Left ventricle myocardium inferior (tissue), 1 donor: Measurements from ENCODE around the gene GMCL2. TPM values are rescaled to one million over a fixed set of nuclear protein-coding genes. Genes with fewer than 3 reads are reported as not detected.
"Not testable (repeated sequence)": the region's sequence is repeated elsewhere in the genome, so short reads cannot be mapped to it uniquely, and the experiment has no call there.

Experiments
- DNase-seq: peaks from one replicate; pipeline ENCODE4 v3.0.0-alpha.2; 2020
- H3K27ac ChIP-seq: fragments of 200-600 bp; replicated peaks from 2 replicates; pipeline ENCODE4 v1.8.0; 2021
- H3K27me3 ChIP-seq: fragments of 200-600 bp; 2 replicates; pipeline ENCODE4 v1.8.0; 2021; ENCODE audit warnings: low read depth
- H3K36me3 ChIP-seq: fragments of 200-600 bp; 2 replicates; pipeline ENCODE4 v1.8.0; 2021
- H3K4me1 ChIP-seq: fragments of 200-600 bp; 2 replicates; pipeline ENCODE4 v1.8.0; 2021
- H3K4me3 ChIP-seq: fragments of 200-600 bp; 2 replicates; pipeline ENCODE4 v1.8.0; 2021; ENCODE audit warnings: mild to moderate bottlenecking, moderate library complexity
- H3K9me3 ChIP-seq: fragments of 200-600 bp; replicated peaks from 2 replicates; pipeline ENCODE4 v1.8.0; 2021
- CTCF ChIP-seq: fragments of 200-600 bp; IDR thresholded peaks from 2 replicates; pipeline ENCODE4 v1.8.0; 2021; ENCODE audit warnings: antibody characterized with exemption, mild to moderate bottlenecking, borderline replicate concordance
- intact Hi-C: fragments of 100-400 bp; cut with micrococcal nuclease; formaldehyde crosslinking; loops from one replicate; pipeline ENCODE4 v1.11.0; 2022
- total RNA-seq: library from RNA; stranded (reverse); fragmentation: NEBNext Ultra II Directional; extraction: Animal tissue kit (Norgen Biotek cat#: 25700); gene quantifications from one replicate; pipeline ENCODE4 v1.2.1, GENCODE V29; 2021
- donor health status: DM: no; HTN: yes; CAD: no; lungs with severe emphysema.

GMCL2 gene
- total RNA-seq, 1 donor from 2014 or later = not detected

- DNase-seq = peak; percentile 10
- Histone ChIP-seq H3K4me3 (no peak overlapping the region), H3K9me3 (peaks cover 4% of the 10 kb centered on the region), H3K27me3 (no peaks in the 10 kb centered on the region), H3K27ac (no peak overlapping the region), H3K4me1 (peaks cover 43% of the 10 kb centered on the region), H3K36me3 (peaks cover 60% of the 10 kb centered on the region)
- TF ChIP-seq CTCF = no peak
- intact Hi-C loops = no loop called here
These were observed 42.7 kb upstream of the GMCL2 start for GRCh38 chr5:178229861-178230260.

DNA sequence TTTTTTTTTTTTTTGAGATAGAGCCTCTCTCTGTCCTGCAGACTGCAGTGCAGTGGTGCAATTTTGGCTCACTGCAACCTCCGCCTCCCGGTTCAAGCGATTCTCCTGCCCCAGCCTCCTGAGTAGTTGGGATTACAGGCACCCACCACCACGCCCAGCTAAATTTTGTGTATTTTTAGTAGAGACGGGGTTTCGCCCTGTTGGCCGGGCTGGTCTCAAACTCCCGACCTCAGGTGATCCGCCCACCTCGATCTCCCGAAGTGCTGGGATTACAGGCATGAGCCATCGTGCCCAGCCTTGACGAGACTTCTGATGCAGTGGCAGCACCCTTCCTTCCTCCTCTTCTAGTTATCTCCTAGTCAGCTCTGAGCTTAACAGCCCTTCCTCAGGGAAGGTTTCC lies 41.9 kb upstream of the GMCL2 start:
- Histone ChIP-seq H3K4me1 (peaks cover 40% of the 10 kb centered on the region), H3K36me3 (peaks cover 67% of the 10 kb centered on the region)
- H3K9me3 ChIP-seq, H3K4me3 ChIP-seq, H3K27ac ChIP-seq, intact Hi-C loops, H3K27me3 ChIP-seq: not testable (repeated sequence)
- peak; percentile 8 for DNase-seq

GRCh38 chr5:178228609-178229008 lies 41.4 kb upstream of the GMCL2 start:
- no peak overlapping the region for H3K27ac ChIP-seq
- no peaks in the 10 kb centered on the region for H3K27me3 ChIP-seq
- intact Hi-C loops = no loop called here
- H3K4me1 ChIP-seq = peaks cover 45% of the 10 kb centered on the region
- H3K9me3 ChIP-seq = peaks cover 4% of the 10 kb centered on the region
- no peak for TF ChIP-seq CTCF
- H3K36me3 ChIP-seq = peaks cover 67% of the 10 kb centered on the region
- H3K4me3 ChIP-seq = no peak overlapping the region
- DNase-seq = peak; percentile 1

GRCh38 chr5:178227929-178228328 lies 40.8 kb upstream of the GMCL2 start:
- H3K4me3 ChIP-seq = no peak overlapping the region
- intact Hi-C loops = no loop called here
- H3K4me1 ChIP-seq = peaks cover 43% of the 10 kb centered on the region
- DNase-seq = no peak
- no peaks in the 10 kb centered on the region for H3K27me3 ChIP-seq
- TF ChIP-seq CTCF = no peak
- H3K36me3 ChIP-seq = peaks cover 67% of the 10 kb centered on the region
- H3K9me3 ChIP-seq = peaks cover 4% of the 10 kb centered on the region
- no peak overlapping the region for H3K27ac ChIP-seq

- TF ChIP-seq CTCF = no peak
- H3K27ac ChIP-seq = no peak overlapping the region
- peaks cover 36% of the 10 kb centered on the region for H3K4me1 ChIP-seq
- peak; percentile 5 for DNase-seq
- intact Hi-C loops = no loop called here
- H3K36me3 ChIP-seq = peaks cover 71% of the 10 kb centered on the region
- H3K4me3 ChIP-seq = no peak overlapping the region
- H3K27me3 ChIP-seq = no peaks in the 10 kb centered on the region
- H3K9me3 ChIP-seq = peaks cover 4% of the 10 kb centered on the region
These were observed 40.0 kb upstream of the GMCL2 start for GRCh38 chr5:178227138-178227659.

DNA sequence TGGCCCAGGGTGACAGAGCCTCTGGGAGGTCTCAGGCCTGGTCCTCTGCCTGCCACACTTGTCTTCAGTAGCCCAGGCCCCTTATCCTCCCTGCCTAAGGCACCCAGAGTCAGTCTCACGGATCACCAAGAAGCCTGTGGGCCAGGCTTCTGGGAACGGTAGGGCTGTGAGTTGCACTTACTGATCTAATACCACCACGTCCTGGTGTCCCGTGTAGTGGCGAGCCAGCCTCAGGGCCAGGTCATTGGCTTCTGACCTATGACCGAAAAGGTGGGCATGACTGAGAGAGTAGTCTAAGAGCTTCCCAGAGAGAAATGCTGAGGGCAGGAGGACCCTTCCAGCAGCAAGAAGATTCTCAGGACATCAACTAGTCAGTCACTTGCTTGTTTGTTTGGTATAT lies 38.0 kb upstream of the GMCL2 start:
- DNase-seq = peak; percentile 7
- no peaks in the 10 kb centered on the region for H3K27me3 ChIP-seq
- H3K36me3 ChIP-seq = peaks cover 78% of the 10 kb centered on the region

More for the DNA sequence above, 38.0 kb upstream of the GMCL2 start:
- TF ChIP-seq CTCF = no peak
- H3K4me3 ChIP-seq = no peak overlapping the region
- H3K4me1 ChIP-seq = peaks cover 16% of the 10 kb centered on the region
- H3K9me3 ChIP-seq = peaks cover 4% of the 10 kb centered on the region
- no peak overlapping the region for H3K27ac ChIP-seq
- intact Hi-C loops = no loop called here
